Myometrial cell (primary cell): ENCODE results near the gene TEAD2. TPM values are rescaled to one million over a fixed set of nuclear protein-coding genes. Genes with fewer than 3 reads are reported as not detected.

Experiments
- total RNA-seq: library from RNA; depleted of rRNA; stranded (reverse); fragments of >200 nt; gene quantifications from 2 replicates; pipeline ENCODE4 v1.2.3, GENCODE V29; 2015

The TEAD2 gene
- total RNA-seq: 36.0 and 38.9 TPM in 2 replicates

GRCh38 chr19:49362048-49362928, at the start of gene TEAD2:
Gene TEAD2 (minus strand): TSS chr19:49362416. CDS start chr19:49360075, 2,341 bp downstream.

GRCh38 chr19:49387936-49388372, 25.7 kb upstream of the TEAD2 start, which contains the start of gene KASH5:
Gene KASH5 (plus strand): TSS chr19:49388249. CDS start chr19:49390884, 2,635 bp downstream.

GRCh38 chr19:49363268-49364082, 1.3 kb upstream of the TEAD2 start, which contains the start of gene DKKL1:
Gene DKKL1 (plus strand): TSS chr19:49363877. CDS start chr19:49363999, 122 bp downstream.

DNA sequence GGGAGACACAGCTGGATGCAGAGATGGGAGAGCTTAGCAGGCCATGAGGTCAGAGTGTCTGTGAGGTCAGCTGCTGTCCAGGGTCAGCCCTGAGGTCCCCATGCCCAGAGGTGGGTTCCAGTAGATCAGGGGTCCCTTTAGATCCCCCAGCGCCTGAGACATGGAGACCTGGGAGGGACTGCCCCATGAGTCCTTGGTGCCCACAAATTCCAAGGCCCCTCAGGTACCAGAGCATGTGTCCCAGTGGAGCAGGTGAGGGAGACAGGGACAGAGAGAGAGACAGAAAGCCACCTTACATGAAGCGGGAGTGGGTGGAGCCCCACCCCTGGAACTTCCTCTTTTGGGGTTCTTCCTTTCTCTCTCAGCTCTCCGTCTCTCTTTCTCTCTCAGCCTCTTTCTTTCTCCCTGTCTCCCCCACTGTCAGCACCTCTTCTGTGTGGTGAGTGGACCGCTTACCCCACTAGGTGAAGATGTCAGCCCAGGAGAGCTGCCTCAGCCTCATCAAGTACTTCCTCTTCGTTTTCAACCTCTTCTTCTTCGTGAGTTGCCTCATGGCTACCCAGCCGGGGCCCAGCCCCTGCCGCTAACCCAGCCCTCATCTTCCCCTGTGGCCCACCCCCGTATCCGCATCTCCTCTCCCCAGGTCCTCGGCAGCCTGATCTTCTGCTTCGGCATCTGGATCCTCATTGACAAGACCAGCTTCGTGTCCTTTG, 27.0 kb downstream of the TEAD2 start, which contains the start of gene CD37:
TSS of gene CD37 (plus strand) at position 336 of the 713 bp plus-strand sequence. CDS start at position 471, 135 bp downstream.

DNA sequence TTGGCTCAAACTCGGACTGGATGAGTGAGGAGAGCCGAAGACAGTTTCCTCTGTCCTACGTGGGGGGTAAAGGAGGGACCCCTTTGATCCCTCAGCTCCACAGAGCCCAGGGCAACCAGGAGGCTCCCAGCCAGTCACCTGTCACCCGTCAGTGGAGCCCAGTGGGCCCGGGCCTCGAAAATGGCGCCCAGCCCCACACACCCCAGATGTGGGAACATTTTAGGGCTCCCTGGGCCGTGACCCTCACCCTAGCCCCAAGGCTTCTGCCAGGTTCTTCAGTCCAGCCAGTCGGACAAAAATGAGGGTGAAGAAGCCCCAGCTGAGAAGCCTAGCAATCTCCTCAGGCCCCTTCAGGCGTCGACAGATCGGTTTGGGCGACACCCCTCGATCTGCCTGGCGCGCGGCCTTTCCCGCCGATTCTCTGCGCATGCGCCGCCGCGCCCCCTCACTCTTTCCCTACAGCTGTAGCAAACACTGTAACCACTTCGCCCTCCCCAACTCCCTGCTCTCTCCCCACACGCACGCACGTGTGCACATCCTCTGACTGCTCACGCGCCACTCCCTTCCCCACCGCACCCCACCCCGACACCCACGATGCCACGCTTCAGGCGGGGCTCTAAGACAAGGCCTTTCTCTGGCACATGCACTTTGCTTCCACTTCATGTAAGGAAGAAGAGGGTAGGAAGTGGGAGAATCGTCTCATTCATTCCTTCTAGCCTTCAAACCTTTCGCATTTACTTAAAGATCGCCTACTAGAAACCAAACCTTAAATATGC, 37.2 kb downstream of the TEAD2 start, which contains the start of gene SLC6A16:
TSS of gene SLC6A16 (minus strand) at position 391 of the 776 bp plus-strand sequence. CDS start 13,844 bp downstream, outside the sequence.

Other genes with a start within 250 kb of the TEAD2 start
- 16.5 and 21.0 TPM in 2 replicates for gene LIN7B, start 248.0 kb downstream of the TEAD2 start, total RNA-seq
- gene C19orf73, start 243.3 kb downstream of the TEAD2 start, total RNA-seq: 2.3 and 6.3 TPM in 2 replicates
- 1.2 and 1.8 TPM in 2 replicates for gene PPFIA3, start 242.9 kb downstream of the TEAD2 start, total RNA-seq
- gene HRC, start 207.0 kb downstream of the TEAD2 start, total RNA-seq: not detected in 2 replicates
- 18.5 and 19.0 TPM in 2 replicates for gene TRPM4, start 204.6 kb downstream of the TEAD2 start, total RNA-seq
- not detected in 2 replicates for gene SLC6A16, start 37.2 kb downstream of the TEAD2 start, total RNA-seq
- gene CD37, start 27.0 kb downstream of the TEAD2 start, total RNA-seq: not detected in 2 replicates
- 0.29 TPM in 1 of 2 replicates, not detected in the other for gene DKKL1, start 1.5 kb upstream of the TEAD2 start, total RNA-seq
- gene KASH5, start 25.8 kb upstream of the TEAD2 start, total RNA-seq: not detected in 2 replicates
- not detected in 2 replicates for gene PTH2, start 61.0 kb upstream of the TEAD2 start, total RNA-seq
- not detected in 2 replicates for gene GFY, start 63.0 kb upstream of the TEAD2 start, total RNA-seq
- gene SLC17A7, start 79.1 kb upstream of the TEAD2 start, total RNA-seq: not detected in 2 replicates
- 93.2 and 112 TPM in 2 replicates for gene PIH1D1, start 89.4 kb upstream of the TEAD2 start, total RNA-seq
- 27.1 and 38.6 TPM in 2 replicates for gene ALDH16A1, start 90.8 kb upstream of the TEAD2 start, total RNA-seq
- gene FLT3LG, start 111.8 kb upstream of the TEAD2 start, total RNA-seq: 6.2 and 10.1 TPM in 2 replicates
- gene RPL13A, start 125.2 kb upstream of the TEAD2 start, total RNA-seq: 2,357 and 3,559 TPM in 2 replicates
- 3,022 and 4,072 TPM in 2 replicates for gene RPS11, start 134.0 kb upstream of the TEAD2 start, total RNA-seq
- gene FCGRT, start 150.2 kb upstream of the TEAD2 start, total RNA-seq: 37.0 and 60.0 TPM in 2 replicates
- gene RCN3, start 165.6 kb upstream of the TEAD2 start, total RNA-seq: 271 and 307 TPM in 2 replicates
- 76.1 and 83.6 TPM in 2 replicates for gene NOSIP, start 218.1 kb upstream of the TEAD2 start, total RNA-seq
- 0.71 TPM in 1 of 2 replicates, not detected in the other for gene PRRG2, start 218.9 kb upstream of the TEAD2 start, total RNA-seq
- 3.9 and 4.0 TPM in 2 replicates for gene PRR12, start 228.8 kb upstream of the TEAD2 start, total RNA-seq